SH-SY5Y (cell line): ENCODE measurements around the gene DSP.

Experiments
- GATA2 ChIP-seq: IDR thresholded peaks from 2 replicates; pipeline ENCODE4 v1.6.1; 2011; ENCODE audit warnings: mild to moderate bottlenecking, low read depth, low read length
- GATA3 ChIP-seq: IDR thresholded peaks from 2 replicates; pipeline ENCODE4 v1.6.1; 2011; ENCODE audit warnings: low read depth, mild to moderate bottlenecking, low read length, moderate library complexity

GRCh38 chr6:7540595-7540994, 876 bp upstream of the DSP start:
- no peak for TF ChIP-seq GATA2
- TF ChIP-seq GATA3 = no peak
